CD14-positive monocyte (primary cell): ENCODE results near the gene STK32A. TPM values are rescaled to one million over a fixed set of nuclear protein-coding genes. Genes with fewer than 3 reads are reported as not detected.

Source experiments
- DNase-seq, 3 donors: peaks; one replicate each; pipeline ENCODE4 v3.0.0-alpha.2; 2011 to 2022
- H2AFZ ChIP-seq: 2 replicates; pipeline ENCODE4 v1.6.0; 2012; ENCODE audit warnings: mild to moderate bottlenecking, low read depth, low read length, inconsistent platforms; ENCODE audit not compliant: insufficient read depth, poor library complexity, severe bottlenecking
- H3K27ac ChIP-seq, 2 donors: 1 replicate in 1 of 2; 2 replicates in 1 of 2; pipeline ENCODE4 v1.5.1; 2012 to 2013; ENCODE audit warnings: low read length in 2 of 2, control low read depth in 1 of 2, inconsistent platforms in 1 of 2, low read depth in 1 of 2, mild to moderate bottlenecking in 1 of 2
- H3K27me3 ChIP-seq, 2 donors: one replicate each; pipeline versions ENCODE4 v1.6.0 to v1.6.1; 2011 to 2013; ENCODE audit warnings: low read length in 2 of 2; ENCODE audit not compliant: control insufficient read depth in 2 of 2, insufficient read depth in 2 of 2
- H3K36me3 ChIP-seq, 2 donors: replicated peaks in 1 of 2; 1 replicate in 1 of 2; 2 replicates in 1 of 2; pipeline versions ENCODE4 v1.5.1 to v1.6.1; 2012 to 2013; ENCODE audit warnings: low read length in 2 of 2, control low read depth in 1 of 2, inconsistent platforms in 1 of 2, mild to moderate bottlenecking in 1 of 2; ENCODE audit not compliant: insufficient read depth in 2 of 2, control insufficient read depth in 1 of 2
- H3K4me1 ChIP-seq, 2 donors: 1 replicate in 1 of 2; 2 replicates in 1 of 2; pipeline versions ENCODE4 v1.5.1 to v1.6.1; 2012 to 2013; ENCODE audit warnings: low read length in 2 of 2, control low read depth in 1 of 2, inconsistent platforms in 1 of 2, mild to moderate bottlenecking in 1 of 2, moderate library complexity in 1 of 2; ENCODE audit not compliant: insufficient read depth in 2 of 2, control insufficient read depth in 1 of 2
- H3K4me2 ChIP-seq: replicated peaks from 2 replicates; pipeline ENCODE3; 2012; ENCODE audit warnings: low read length, moderate library complexity, mild to moderate bottlenecking; ENCODE audit not compliant: poor library complexity, severe bottlenecking; ENCODE audit errors: extremely low read depth
- H3K4me3 ChIP-seq, 3 experiments: fragments of 200-600 bp in 1 of 3; sonication (generic) in 1 of 3; replicated peaks in 1 of 3; 1 replicate in 2 of 3; 2 replicates in 1 of 3; pipeline ENCODE4 v1.5.1; 2011 to 2013; ENCODE audit warnings: low read length in 3 of 3, mild to moderate bottlenecking in 3 of 3, control low read depth in 2 of 3, low read depth in 2 of 3, inconsistent platforms in 1 of 3, moderate library complexity in 1 of 3
- H3K79me2 ChIP-seq: 2 replicates; pipeline ENCODE4 v1.6.0; 2012; ENCODE audit warnings: mild to moderate bottlenecking, control low read depth, inconsistent platforms, low read length, moderate library complexity; ENCODE audit not compliant: insufficient read depth
- H3K9ac ChIP-seq: 2 replicates; pipeline ENCODE4 v1.6.0; 2017; ENCODE audit warnings: low read length, mild to moderate bottlenecking; ENCODE audit not compliant: insufficient read depth, poor library complexity, severe bottlenecking
- H3K9me3 ChIP-seq, 2 donors: replicated peaks in 1 of 2; 1 replicate in 1 of 2; 2 replicates in 1 of 2; pipeline versions ENCODE4 v1.5.1 to v1.6.1; 2012 to 2013; ENCODE audit warnings: low read length in 2 of 2, control low read depth in 1 of 2; ENCODE audit not compliant: control insufficient read depth in 1 of 2, insufficient read depth in 1 of 2
- H4K20me1 ChIP-seq: 2 replicates; pipeline ENCODE4 v1.6.0; 2012; ENCODE audit warnings: mild to moderate bottlenecking, low read length, control low read depth, moderate library complexity; ENCODE audit not compliant: insufficient read depth
- H3K27ac Mint-ChIP-seq, 7 donors: one replicate each; pipeline ENCODE4 v1.8.0; 2020; ENCODE audit warnings: mild to moderate bottlenecking in 7 of 7, mixed read lengths in 7 of 7, moderate library complexity in 6 of 7, inconsistent platforms in 2 of 7
- H3K27me3 Mint-ChIP-seq, 3 donors: one replicate each; pipeline ENCODE4 v1.8.0; 2021 to 2022; ENCODE audit warnings: low read depth in 3 of 3, mild to moderate bottlenecking in 3 of 3, mixed read lengths in 3 of 3, moderate library complexity in 3 of 3, inconsistent platforms in 1 of 3
- H3K36me3 Mint-ChIP-seq, 2 donors: one replicate each; pipeline ENCODE4 v1.8.0; 2020; ENCODE audit warnings: mixed read lengths in 2 of 2, inconsistent platforms in 1 of 2, mild to moderate bottlenecking in 1 of 2
- H3K4me1 Mint-ChIP-seq: one replicate; pipeline ENCODE4 v1.8.0; 2020; ENCODE audit warnings: mild to moderate bottlenecking, mixed read lengths
- H3K4me3 Mint-ChIP-seq, 2 donors: one replicate each; pipeline ENCODE4 v1.8.0; 2020; ENCODE audit warnings: mild to moderate bottlenecking in 2 of 2, mixed read lengths in 2 of 2, moderate library complexity in 1 of 2
- H3K9me3 Mint-ChIP-seq, 7 donors: one replicate each; pipeline ENCODE4 v1.8.0; 2020 to 2022; ENCODE audit warnings: mixed read lengths in 7 of 7, mild to moderate bottlenecking in 6 of 7, moderate library complexity in 6 of 7, inconsistent platforms in 2 of 7
- CTCF ChIP-seq: fragments of 200-600 bp; IDR thresholded peaks from one replicate; pipeline ENCODE4 v1.8.0; 2022; ENCODE audit warnings: antibody characterized with exemption, mild to moderate bottlenecking
- whole genome bisulfite sequencing: methylation state at CpG from one replicate; pipeline ENCODE4 v1.1.5; 2013; ENCODE audit warnings: missing lambda C conversion rate; ENCODE audit not compliant: insufficient coverage; 5-methylcytosine and 5-hydroxymethylcytosine counted together
- intact Hi-C, 2 donors: fragments of 100-400 bp; cut with micrococcal nuclease; formaldehyde crosslinking; loops; one replicate each; pipeline versions ENCODE4 v1.15.0 to v1.15.1; 2023
- polyA plus RNA-seq, 3 donors: library from polyadenylated mRNA; depleted of rRNA in 1 of 3; unstranded in 2 of 3; stranded (reverse) in 1 of 3; fragments of 300-500 nt in 2 of 3; fragments of >200 nt in 1 of 3; fragmentation: Illumina TruSeq in 2 of 3; gene quantifications; 1 replicate in 2 of 3; 2 replicates in 1 of 3; pipeline ENCODE4 v1.2.3, GENCODE V29; 2012 to 2021

STK32A gene
- polyA plus RNA-seq, 3 donors = not detected

GRCh38 chr5:147245381-147246165, 10.7 kb downstream of the STK32A start:
- Histone ChIP-seq H3K36me3 (no peaks in the 10 kb centered on the region), H3K9me3 (no peaks in the 10 kb centered on the region), H2AFZ (no peak overlapping the region), H3K9ac (no peak overlapping the region), H3K27ac (no peak overlapping the region), H3K4me3 (no peak overlapping the region), H3K79me2 (no peaks in the 10 kb centered on the region), H3K4me2 (no peak overlapping the region), H3K27me3 (no peaks in the 10 kb centered on the region), H4K20me1 (no peaks in the 10 kb centered on the region), H3K4me1 (no peaks in the 10 kb centered on the region)
- no peak overlapping the region for H3K27ac Mint-ChIP-seq
- peaks cover 0 to 3% (median 3%) of the 10 kb centered on the region in 3 donors for H3K27me3 Mint-ChIP-seq
- H3K9me3 Mint-ChIP-seq = peaks cover 0 to 4% (median 2%) of the 10 kb centered on the region in 7 donors
- WGBS = no CpG with 5 or more reads among the region's 3 CpGs
- intact Hi-C loops = no loop called here
- no peak for DNase-seq
- H3K4me1 Mint-ChIP-seq = no peaks in the 10 kb centered on the region
- TF ChIP-seq CTCF = no peak
- no peak overlapping the region for H3K4me3 Mint-ChIP-seq
- no peaks in the 10 kb centered on the region for H3K36me3 Mint-ChIP-seq

- Mint-ChIP-seq H3K9me3 (peaks cover 0 to 5% (median 0%) of the 10 kb centered on the region in 7 donors), H3K36me3 (no peaks in the 10 kb centered on the region), H3K27me3 (peaks cover 0 to 3% (median 0%) of the 10 kb centered on the region in 3 donors), H3K4me3 (no peak overlapping the region), H3K4me1 (no peaks in the 10 kb centered on the region), H3K27ac (no peak overlapping the region)
- Histone ChIP-seq H3K4me2 (no peak overlapping the region), H3K9ac (no peak overlapping the region), H4K20me1 (no peaks in the 10 kb centered on the region), H3K4me3 (no peak overlapping the region), H2AFZ (no peak overlapping the region), H3K27ac (no peak overlapping the region), H3K36me3 (no peaks in the 10 kb centered on the region), H3K4me1 (no peaks in the 10 kb centered on the region), H3K79me2 (no peaks in the 10 kb centered on the region), H3K27me3 (no peaks in the 10 kb centered on the region), H3K9me3 (no peaks in the 10 kb centered on the region)
- intact Hi-C loops = no loop called here
- TF ChIP-seq CTCF = no peak
- 100% methylated on average over 1 of the region's 2 CpGs for WGBS
- no peak for DNase-seq
These were observed 13.7 kb downstream of the STK32A start for GRCh38 chr5:147248561-147248960.
